ENCODE measurements around the gene RAB41.

- TF ChIP-seq CTCF (IDR thresholded peaks at IDR 0.05; ENCODE audit: insufficient read depth, low read depth, low read length) (no peak), EZH2 (IDR thresholded peaks at IDR 0.05; ENCODE audit: insufficient read depth, low read length) (no peak)
Measured at GRCh38 chrX:70257423-70258288, 24.3 kb upstream of the RAB41 start.

Data from astrocyte (in vitro differentiated cells and primary cell).